GM12875 (cell line): Measurements from ENCODE around the gene ADAM30.

Experiments used
- H3K4me3 ChIP-seq: one replicate; pipeline ENCODE4 v1.5.1; 2011; ENCODE audit warnings: low read depth, low read length, control low read depth
- TF ChIP-seq, protein P1 (sequence below): IDR thresholded peaks from 2 replicates; pipeline ENCODE4 v1.5.1; 2011; ENCODE audit warnings: low read depth, mild to moderate bottlenecking, control low read depth, inconsistent platforms, low read length, moderate library complexity, borderline replicate concordance; ENCODE audit not compliant: insufficient read depth

The ADAM30 gene

GRCh38 chr1:119933397-119933796 is 37.1 kb upstream of the ADAM30 start:
- TF ChIP-seq, protein P1, sequence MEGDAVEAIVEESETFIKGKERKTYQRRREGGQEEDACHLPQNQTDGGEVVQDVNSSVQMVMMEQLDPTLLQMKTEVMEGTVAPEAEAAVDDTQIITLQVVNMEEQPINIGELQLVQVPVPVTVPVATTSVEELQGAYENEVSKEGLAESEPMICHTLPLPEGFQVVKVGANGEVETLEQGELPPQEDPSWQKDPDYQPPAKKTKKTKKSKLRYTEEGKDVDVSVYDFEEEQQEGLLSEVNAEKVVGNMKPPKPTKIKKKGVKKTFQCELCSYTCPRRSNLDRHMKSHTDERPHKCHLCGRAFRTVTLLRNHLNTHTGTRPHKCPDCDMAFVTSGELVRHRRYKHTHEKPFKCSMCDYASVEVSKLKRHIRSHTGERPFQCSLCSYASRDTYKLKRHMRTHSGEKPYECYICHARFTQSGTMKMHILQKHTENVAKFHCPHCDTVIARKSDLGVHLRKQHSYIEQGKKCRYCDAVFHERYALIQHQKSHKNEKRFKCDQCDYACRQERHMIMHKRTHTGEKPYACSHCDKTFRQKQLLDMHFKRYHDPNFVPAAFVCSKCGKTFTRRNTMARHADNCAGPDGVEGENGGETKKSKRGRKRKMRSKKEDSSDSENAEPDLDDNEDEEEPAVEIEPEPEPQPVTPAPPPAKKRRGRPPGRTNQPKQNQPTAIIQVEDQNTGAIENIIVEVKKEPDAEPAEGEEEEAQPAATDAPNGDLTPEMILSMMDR = no peak

DNA sequence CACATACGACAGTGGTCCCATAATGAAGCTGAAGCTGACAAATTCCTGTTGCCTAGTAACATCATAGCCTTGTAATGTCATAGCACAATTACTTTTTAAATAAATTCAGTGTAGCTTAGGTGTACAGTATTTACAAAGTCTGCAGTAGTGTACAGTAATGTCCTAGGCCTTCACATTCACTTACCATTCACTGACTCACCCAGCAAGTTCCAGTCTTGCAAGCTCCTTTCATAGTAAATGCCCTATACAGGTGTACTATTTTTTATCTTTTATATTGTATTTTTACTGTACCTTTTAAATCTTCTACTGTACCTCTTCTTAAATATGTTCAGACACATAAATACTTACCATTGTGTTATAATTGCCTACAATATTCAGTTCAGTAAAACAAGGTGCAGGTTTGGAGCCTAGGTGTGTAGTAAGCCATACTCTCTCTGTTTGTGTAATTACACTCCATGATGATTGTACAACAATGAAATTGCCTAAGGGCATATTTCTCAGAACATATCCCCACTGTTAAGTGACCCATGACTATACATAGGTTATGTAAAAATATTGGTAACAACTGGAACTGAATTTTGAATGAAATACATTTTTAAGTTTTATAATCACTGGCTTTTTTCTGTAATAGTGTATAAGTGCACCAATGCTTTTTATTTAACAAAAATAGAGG is 33.5 kb upstream of the ADAM30 start:
- H3K4me3 ChIP-seq = no peak overlapping the region
- TF ChIP-seq, protein P1 = no peak

More at GRCh38 chr1:119933397-119933796, 37.1 kb upstream of the ADAM30 start:
- no peak overlapping the region for H3K4me3 ChIP-seq

GRCh38 chr1:119926553-119926952 is 30.2 kb upstream of the ADAM30 start:
- no peak overlapping the region for H3K4me3 ChIP-seq
- TF ChIP-seq, protein P1 = no peak

GRCh38 chr1:119924948-119925898 is 28.9 kb upstream of the ADAM30 start:
- TF ChIP-seq, protein P1 = no peak
- no peak overlapping the region for H3K4me3 ChIP-seq

DNA sequence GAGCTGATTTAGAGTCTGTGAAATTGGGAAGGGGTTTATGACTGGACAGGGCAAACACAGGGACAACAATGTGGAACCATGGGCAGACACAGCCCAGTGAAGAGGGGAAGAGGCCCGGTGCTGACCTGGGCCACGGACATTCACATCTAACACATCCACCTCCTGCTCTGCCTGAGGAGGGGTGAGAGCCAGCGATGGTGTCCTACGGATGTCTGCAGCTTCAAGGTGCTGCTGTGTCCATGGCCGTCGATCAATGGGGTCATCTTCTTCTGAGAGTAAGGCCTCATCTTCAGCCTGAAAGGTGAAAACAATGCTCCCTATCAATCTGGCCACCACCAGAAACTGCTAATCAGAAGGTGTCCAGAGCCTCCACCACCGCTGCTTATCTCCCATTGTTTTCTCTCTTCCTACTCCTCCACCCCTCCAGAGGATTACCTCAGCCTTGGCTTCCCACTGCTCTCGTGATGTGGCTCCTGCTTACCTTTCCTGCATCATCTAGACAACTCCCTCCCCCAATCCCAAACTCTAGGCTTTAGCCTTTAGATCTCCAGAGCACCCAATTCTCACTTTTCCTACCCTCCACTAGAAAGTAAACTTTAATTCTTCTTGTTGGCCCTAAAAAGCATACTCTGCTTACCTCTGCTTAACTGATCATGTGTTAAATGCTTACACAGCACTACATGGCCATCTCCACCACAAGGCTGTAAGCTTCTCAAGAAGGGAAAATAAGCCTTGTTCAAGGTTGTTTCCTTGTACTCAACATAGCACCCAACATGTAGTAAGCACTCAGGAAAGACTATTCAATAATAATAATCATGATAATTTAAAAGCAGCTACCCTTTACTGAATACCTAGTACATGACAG is 24.0 kb upstream of the ADAM30 start:
- H3K4me3 ChIP-seq = no peak overlapping the region
- TF ChIP-seq, protein P1 = no peak

GRCh38 chr1:119919241-119919640 is 22.9 kb upstream of the ADAM30 start:
- H3K4me3 ChIP-seq = no peak overlapping the region
- TF ChIP-seq, protein P1 = no peak
